ENCODE results near the gene FHL2.

DNA sequence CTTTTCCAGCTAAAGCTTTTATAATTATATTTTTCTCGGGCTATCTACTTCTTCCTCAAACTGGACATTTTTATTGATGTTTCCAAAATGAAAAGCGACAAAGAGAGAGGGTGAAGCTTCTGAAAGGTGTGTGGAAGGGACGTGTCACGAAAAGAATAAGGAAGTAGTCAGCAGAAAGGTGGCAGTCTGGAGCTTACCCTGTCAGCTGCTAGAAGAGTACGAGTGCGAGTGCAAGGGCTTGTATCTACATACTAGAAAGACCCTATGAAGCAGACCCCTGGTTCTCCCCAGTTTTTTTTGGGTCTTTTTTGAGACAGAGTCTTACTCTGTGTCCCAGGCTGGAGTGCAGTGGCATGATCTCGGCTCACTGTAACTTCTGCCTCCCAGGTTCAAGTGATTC is 14.6 kb downstream of the FHL2 start:
- TF ChIP-seq, protein P1, sequence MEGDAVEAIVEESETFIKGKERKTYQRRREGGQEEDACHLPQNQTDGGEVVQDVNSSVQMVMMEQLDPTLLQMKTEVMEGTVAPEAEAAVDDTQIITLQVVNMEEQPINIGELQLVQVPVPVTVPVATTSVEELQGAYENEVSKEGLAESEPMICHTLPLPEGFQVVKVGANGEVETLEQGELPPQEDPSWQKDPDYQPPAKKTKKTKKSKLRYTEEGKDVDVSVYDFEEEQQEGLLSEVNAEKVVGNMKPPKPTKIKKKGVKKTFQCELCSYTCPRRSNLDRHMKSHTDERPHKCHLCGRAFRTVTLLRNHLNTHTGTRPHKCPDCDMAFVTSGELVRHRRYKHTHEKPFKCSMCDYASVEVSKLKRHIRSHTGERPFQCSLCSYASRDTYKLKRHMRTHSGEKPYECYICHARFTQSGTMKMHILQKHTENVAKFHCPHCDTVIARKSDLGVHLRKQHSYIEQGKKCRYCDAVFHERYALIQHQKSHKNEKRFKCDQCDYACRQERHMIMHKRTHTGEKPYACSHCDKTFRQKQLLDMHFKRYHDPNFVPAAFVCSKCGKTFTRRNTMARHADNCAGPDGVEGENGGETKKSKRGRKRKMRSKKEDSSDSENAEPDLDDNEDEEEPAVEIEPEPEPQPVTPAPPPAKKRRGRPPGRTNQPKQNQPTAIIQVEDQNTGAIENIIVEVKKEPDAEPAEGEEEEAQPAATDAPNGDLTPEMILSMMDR (IDR thresholded peaks at IDR 0.05): no peak
- no peak for TF ChIP-seq POLR2A (IDR thresholded peaks at IDR 0.05)
- no peak for TF ChIP-seq POLR2AphosphoS5 (IDR thresholded peaks at IDR 0.05)
- no peak for TF ChIP-seq EP300 (IDR thresholded peaks at IDR 0.05)

Measured in upper lobe of left lung (tissue), 4 donors.